Retina (tissue), 1 donor: ENCODE data around the gene HES4.
"Not testable (repeated sequence)": the region's sequence is repeated elsewhere in the genome, so short reads cannot be mapped to it uniquely, and the experiment has no call there.

Experiments
- DNase-seq: peaks from one replicate; pipeline ENCODE4 v3.0.0-alpha.2; 2016

The HES4 gene

DNA sequence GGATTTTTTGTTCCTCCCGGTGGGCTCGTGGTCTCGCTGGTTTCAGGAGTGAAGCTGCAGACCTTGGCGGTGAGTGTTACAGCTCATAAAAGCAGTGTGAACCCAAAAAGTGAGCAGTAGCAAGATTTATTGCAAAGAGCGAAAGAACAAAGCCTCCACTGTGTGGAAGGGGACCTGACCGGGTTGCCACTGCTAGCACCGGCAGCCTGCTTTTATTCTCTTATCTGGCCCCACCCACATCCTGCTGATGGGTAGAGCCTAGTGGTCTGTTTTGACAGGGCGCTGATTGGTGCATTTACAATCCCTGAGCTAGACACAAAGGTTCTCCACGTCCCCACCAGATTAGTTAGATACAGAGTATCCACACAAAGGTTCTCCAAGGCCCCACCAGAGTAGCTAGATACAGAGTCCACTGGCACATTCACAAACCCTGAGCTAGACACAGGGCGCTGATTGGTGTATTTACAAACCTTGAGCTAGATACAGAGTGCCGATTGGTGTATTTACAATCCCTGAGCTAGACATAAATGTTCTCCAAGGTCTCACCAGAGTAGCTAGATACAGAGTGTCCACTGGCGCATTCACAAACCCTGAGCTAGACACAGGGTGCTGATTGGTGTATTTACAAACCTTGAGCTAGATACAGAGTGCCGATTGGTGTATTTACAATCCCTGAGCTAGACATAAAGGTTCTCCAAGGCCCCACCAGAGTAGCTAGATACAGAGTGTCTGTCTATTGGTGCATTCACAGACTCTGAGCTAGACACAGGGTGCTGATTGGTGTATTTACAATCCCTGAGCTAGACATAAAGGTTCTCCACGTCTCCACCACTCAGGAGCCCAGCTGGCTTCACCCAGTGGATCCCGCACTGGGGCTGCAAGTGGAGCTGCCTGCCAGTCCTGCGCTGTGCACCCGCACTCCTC, 17.8 kb upstream of the HES4 start:
- not testable (repeated sequence) for DNase-seq

DNA sequence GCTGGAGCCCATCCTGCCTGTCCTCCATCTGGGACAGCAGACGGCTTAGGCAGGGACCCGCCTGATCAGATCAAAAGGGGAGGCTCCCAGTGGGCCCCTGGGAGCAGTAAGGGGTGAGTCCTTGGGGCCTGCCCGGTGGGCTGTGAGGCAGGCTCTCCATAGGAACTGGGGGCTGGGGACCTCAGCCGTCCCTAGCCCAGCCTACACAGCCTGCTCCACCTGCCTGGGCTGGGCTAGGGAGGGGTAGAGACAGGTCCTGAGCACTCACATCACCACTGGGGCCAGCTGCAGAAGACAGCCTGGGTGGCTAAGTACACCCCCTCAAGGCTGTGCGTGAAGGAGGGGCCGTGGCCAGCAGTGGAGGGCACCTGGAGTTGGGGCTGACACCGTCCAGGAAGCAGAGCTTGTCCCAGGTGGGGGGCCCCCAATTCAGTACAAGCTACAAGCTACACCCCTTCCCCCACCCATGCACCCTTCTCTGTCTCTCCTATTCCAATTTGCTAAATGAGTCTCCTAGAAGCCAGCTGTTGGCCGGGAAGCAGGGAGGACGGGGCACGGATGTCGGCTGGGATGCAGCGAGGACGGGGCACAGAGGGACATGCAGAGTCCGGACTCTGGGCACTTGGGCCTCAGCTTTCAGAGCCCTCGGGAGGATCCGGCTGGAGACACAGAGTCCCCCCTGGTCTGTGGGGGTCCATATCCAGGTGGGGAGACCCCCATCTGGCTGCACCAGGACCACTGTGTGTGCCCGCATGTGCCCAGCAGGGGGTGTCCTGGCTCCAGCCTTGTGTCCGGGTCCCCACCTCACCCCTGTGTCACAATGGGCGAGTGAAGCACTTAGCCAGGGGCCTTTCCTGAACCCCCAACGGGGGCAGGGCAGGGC, 15.1 kb upstream of the HES4 start:
- DNase-seq = no peak

DNA sequence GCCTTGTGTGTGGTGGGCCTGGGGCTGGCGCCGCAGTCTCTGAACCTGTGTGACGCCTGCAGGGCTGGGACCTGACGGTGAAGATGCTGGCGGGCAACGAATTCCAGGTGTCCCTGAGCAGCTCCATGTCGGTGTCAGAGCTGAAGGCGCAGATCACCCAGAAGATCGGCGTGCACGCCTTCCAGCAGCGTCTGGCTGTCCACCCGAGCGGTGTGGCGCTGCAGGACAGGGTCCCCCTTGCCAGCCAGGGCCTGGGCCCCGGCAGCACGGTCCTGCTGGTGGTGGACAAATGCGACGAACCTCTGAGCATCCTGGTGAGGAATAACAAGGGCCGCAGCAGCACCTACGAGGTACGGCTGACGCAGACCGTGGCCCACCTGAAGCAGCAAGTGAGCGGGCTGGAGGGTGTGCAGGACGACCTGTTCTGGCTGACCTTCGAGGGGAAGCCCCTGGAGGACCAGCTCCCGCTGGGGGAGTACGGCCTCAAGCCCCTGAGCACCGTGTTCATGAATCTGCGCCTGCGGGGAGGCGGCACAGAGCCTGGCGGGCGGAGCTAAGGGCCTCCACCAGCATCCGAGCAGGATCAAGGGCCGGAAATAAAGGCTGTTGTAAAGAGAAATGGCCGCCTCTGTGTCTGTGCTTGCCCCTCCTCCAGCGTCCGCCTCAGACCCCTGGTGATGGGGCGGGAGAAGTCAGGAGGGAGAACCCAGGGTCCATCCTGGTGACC, 14.2 kb upstream of the HES4 start:
- no peak for DNase-seq

DNA sequence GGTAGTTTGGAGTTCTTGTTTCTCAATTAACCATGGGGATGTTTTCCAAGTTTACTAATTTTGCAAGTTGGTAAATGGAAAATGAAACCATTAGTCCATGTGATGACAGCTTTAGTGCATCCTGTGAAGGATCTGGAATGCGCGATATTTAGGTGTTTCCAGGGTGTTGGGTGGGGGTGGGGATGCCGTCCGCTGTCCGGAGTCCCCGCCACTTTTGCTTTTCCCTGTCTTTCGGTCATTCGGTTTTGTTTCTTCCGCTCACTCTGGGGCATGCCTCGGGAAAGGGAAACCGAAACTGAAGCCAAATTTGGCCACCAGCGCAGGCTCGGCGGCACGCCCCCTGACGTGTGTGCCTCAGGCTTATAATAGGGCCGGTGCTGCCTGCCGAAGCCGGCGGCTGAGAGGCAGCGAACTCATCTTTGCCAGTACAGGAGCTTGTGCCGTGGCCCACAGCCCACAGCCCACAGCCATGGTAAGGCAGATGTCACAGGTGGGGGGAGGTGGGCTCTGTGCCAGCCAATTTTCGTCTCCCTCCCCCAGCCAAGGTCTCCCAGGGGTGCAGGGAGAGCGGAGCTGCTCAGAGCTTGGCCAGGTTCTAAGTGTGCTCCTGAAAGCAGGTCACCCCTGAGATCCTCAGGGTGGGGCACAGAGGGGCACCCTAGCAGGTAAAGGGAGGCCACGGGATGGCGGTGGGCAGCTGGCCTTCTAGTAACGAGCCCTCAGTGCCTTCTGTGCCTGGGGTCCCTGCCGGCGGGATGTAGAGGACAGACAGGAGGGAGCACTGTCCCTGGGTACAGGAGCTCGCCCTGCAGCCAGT, 13.4 kb upstream of the HES4 start, which contains the start of gene ISG15:
Gene ISG15, plus strand, starts transcription at position 393 of the 817 bp plus-strand sequence. Its CDS starts 77 bp downstream, at position 470.
- DNase-seq = peak; percentile 79

DNA sequence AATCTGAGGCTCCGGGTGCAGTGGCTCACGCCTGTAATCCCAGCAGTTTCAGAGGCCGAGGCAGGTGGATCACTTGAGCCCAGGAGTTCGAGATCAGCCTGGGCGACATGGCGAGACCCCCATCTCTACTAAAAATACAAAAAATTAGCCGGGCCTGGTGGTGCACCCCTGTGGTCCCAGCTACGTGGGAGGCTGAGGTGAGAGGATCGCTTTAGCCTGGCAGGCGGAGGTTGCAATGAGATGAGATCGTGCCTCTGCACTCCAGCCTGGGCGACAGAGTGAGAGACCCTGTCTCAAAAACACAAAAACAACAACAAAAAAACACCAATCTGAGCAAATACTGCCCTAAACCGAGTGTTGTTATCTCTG, 12.8 kb upstream of the HES4 start:
- DNase-seq = not testable (repeated sequence)

DNA sequence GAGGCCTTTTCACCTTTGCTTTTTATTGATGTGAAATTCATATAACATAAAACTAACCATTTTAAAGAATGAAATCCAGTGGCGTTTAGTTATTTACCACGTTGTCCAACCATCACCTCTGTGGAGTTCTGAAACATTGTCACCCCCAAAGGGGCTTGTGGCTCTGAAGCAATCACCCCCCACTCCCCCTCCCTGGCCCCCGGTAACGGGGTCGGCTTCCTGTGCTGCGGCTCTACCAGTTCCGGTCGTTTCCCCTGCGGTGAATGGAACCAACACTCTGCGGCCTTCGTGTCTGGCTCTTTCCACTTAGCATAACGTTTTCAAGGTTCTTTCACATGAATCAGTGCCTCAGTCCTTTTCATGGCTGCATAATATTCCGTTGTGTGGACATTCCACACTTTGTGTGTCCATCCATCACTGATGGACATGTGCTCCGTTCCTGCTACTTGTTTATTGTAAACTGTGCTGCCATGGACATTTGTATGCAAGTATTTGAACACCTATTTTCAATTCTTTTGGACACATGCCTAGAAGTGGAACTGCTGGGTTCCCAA, 11.6 kb upstream of the HES4 start:
- DNase-seq = no peak

DNA sequence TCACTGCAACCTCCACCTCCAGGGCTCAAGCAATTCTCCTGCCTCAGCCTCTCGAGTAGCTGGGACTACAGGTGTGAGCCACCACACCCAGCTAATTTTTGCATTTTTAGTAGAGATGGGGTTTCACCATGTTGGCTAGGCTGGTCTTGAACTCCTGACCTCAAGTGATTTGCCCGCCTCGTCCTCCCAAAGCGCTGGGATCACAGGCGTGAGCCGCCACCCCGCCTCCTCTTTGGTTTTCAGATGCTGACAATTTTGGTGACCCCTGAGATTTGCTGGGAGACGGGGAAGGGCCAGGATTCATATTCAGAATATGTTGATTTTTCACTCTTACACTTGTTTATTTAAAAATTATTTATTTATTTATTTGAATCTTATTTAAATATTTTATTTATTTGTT, 10.2 kb upstream of the HES4 start:
- not testable (repeated sequence) for DNase-seq

DNA sequence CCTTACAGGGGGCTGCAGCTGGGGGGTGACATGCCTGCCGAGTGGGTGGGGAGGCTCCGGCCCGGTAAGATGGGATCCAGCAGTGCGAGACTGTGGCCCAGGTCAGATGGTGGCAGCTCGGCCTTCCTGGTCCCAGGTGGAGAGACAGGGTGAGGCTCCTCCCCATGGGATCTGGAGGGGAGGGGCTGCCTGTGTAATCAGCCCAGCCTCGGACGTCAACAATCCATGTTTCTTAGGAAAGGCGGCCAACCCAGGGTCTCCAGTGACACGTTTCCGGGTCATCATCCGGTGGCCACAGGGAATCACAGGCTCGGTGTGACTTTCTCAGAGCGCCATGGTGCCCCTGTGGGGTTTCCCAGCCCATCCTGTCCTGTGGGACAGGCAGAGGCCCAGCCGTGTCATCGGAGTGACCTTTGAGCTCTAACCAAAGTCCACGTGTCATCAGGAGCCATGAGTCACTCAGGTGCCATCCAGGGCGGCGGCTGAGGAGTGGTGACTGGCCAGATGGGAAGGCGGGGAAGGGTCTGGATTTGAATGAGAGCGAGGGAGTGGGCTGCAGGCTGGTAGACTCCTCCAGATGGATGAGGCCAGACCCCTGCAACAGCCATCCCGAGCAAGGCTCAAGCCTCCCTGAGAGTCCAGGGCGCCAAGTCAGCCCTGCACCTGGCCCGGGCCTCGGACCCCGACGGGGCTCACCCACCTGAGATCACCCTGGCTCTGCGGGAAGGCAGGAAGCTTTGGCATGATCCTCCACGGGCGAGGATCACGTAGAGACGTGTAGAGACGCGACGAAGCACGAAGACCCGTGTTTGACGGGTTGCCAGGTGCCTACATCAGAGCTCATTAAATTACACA, 6.6 kb upstream of the HES4 start:
- peak; percentile 15 for DNase-seq

DNA sequence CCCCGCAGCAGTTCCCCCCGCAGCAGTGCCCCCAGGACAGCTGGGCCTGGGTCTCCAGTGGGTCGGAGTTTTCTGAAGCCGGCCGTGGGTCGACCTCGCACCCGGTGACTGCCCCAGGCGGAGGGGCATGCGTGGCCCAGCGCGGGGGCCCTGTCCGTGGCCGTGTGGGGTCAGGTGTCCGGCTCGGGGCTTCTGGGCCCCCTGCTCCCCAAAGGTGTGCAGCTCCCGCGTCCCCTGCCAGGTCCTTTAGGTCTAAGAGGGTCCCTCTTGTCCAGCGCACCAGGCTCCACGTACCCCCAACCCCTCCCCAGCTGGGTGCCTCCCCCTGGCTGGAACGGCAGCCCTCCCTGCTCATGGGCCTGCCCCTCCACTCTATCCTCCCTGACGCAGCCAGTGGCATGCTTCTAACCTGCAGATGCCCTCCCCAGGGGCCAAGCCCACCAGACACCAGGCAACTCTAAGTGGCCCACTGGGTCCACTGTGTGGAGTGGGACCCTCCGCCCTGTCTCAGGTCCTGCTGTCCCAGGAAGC, 5.9 kb upstream of the HES4 start:
- DNase-seq = no peak

DNA sequence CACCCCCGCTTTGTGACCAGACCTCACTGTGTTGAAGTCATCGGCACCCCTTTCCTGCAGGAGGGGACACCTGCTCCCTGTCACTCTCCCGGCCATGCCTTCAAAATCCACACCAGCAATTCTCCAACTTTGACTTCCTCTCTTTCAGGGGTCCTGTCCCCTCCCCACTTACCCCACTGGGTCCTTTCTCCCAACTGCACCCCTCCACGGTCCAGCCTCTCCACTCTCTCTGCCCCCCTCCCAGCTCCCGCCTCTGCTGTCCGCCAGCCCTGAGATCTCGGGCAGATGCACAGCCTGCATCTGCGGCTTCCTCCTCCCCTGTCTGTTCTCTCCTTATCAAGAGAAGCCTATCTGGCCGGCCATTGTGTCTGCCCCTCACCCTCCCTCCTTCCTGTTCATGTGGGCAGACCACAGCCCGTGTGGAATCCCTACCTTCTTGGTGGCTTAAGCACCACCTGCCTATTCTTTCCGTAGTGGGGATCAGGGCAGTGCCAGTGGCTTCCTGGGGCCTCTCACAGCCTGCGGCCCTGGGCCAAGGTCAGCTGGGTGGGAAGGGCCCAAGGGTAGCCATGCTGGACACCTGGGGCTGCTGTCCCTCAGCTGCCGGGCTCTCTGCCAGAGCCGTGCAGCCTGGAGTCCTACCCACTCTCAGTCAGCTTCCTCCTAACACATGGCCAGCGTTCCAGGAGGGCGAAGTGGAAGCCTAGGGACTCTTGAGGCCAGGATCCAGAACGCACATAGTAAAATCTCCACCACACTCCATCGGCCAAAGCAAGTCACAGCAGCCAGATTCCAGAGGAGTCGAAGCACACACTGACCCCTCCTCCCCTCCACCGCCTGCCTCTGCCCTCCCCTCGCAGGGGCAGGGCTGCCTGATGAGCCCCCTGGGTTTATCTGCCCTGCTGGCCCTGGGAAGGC, 5.1 kb upstream of the HES4 start:
- DNase-seq = peak; percentile 62

DNA sequence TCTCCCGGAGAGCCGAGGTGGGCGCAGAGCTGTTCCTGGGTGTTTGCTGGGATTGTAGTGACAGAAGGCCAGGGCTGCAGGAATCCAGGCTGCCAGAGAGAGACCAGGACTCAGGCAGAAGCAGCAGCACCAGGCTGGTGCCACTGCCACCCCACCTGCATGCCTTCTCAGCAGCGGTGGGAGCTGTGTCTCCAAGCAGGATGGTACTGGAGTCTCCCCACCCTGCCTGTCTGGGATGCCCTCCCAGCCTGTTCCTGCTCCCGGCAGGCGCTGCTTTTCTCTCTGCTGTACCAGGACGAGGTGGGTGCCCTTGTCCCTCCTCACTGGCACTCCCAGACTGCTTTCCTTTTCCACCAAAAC, 4.5 kb upstream of the HES4 start:
- no peak for DNase-seq

DNA sequence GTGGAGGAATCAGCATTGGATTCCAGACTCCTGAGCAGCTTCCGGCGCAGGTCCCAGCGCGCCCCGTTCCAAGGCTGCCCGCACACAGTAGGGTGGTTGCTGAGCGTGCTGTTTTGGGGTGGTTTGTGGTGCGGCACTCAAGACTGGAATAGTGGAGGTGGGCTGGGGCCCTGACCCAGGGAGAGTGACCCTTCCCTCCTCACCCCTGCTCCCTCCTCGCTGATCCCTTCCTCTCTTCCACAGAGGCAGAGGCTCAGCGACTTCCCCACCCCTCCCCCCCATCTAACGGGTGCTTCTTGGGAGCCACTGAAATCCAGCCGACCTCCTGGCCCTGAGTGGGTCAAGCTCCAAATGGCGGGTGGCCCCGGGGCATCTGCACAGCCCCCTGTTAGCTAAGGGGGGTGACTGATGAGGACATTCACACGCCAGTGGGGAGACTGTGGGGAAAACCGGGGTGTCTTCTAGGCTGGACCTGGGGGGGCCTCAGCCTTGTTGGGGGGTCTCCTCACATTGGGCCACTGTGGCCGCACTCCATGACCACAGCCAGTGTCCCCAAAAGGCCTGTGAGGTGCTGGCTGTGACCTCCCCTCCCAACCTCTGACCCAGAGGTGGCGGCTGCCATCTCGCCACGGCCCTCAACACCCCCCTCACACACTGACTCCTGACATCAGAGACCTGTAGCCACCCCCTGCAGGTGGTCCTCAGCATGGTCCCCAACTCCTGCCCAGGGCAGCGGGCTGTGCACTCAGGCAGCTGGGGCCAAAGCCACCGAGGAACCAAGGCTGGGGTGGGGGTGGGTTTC, 3.9 kb upstream of the HES4 start:
- no peak for DNase-seq

DNA sequence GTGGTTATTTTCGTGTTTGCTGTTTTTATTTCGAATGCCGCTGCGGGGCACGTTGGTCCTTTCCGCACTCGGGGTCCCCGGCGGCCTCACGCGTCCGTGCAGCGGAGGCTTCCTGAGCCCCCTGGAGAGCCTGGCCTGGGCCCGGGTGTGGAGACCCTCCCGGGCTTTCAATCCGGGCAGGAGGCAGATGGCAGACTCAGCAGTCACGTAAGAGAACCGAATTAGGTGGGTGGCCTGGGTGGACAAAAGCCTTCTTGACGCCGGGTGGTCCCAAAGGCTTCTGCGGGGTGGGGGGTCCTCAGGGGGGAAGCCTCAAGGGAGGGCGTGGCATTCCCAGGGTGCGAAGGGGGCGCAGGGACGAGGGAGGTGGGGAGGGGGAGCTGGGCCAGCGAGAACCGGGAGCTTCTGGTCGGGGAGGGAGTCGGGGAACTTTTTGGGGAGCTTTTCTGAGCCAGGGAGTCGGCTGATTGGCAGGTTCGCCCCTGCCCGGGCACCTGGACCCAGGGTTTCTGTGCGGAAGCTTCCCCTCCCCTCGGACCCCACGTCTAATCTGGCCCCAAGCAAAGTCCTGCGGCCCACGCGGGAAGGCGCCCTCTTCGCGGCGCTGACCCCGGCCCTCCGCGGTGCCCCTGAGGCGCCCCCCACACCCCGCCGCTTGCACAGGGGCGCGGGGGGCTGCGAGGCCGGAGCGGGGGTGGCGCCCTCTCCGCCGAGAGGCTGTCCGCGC, 1.3 kb upstream of the HES4 start:
- DNase-seq = no peak

DNA sequence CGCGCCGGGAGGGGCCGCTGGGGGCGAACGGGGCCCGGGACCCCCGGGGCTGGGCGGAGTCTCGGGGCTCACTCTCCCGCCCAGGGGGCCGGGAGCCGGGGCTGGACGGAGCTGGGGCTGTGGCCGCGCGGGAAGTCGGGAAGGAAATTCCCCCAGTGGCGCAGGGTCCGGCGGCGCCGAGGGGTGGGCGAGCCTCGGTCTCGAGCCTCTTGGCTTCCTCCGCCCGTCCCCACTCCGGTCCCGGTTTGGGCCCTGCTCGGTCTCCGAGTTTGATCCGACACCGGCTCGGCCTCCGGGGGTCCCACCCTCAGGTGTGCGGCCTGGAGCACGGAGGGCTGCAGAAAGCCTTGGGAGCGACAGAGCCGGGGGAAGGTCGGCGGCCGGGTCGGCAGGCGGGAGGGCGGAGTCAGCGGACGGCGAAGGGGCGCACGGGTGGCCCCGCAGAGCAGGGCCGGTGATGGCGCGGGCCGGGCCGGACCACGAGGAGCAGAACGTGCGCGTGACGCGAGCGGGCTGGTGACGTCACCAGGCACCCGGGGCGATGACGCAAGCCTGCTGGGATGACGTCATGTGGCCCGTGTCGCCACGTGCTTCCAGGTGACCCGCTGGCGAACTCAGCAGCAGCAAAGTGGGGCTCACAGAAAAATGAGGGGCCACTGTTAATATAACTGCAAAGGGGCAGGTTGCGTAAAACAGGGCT, 610 bp upstream of the HES4 start:
- peak; percentile 96 for DNase-seq

DNA sequence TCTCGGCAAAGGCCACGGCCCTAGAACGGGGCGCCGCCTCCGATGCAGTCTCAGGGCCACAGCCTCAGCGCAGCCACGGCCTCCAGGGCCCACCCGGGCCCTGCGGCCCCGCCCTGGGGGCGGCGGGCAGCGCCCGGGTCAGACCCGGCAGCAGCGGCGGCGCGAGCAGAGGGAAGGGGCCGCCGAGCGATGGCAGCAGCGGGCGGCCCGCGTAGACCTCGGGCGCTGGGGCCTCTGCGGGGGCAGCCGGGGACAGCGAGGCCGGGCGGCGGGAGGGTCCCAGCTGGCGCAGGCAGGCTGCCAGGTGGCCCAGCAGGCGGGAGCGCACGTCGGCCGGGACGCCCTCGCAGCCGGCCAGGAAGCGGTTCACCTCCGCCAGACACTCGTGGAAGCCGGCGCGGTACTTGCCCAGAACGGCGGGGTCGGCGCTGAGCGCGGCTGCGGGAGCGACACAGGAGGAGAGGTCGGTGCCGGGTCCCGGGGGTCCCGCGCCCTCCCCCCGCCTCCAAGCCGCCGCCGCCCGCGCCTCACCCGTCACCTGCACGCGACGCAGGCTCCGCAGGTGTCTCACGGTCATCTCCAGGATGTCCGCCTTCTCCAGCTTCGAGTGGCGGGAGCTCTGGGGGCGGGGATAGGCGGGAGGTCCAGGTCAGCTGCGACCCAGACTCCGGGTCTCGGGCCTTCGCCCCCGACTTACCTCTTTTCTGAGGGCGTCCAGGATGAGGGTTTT, 737 bp downstream of the HES4 start:
- DNase-seq = peak; percentile 71

DNA sequence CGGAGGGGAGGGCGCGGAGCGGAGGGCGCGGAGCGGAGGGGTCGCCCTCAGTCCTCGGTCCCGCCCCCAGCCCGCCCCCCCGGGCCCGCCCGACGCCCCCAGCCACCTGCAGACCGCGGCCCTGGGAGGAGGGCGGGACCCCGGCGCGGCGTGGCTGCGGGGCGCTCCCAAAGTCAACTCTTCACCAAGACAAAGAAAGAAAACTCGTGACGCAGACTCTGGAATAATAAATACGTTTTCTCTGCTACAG, 1.2 kb downstream of the HES4 start:
- no peak for DNase-seq
